ENCODE measurements around the gene HNRNPC. TPM values are rescaled to one million over a fixed set of nuclear protein-coding genes. Genes with fewer than 3 reads are reported as not detected.

The HNRNPC gene
- total and polyA plus RNA-seq, 12 donors = 227 to 358 (median 269) TPM

DNA sequence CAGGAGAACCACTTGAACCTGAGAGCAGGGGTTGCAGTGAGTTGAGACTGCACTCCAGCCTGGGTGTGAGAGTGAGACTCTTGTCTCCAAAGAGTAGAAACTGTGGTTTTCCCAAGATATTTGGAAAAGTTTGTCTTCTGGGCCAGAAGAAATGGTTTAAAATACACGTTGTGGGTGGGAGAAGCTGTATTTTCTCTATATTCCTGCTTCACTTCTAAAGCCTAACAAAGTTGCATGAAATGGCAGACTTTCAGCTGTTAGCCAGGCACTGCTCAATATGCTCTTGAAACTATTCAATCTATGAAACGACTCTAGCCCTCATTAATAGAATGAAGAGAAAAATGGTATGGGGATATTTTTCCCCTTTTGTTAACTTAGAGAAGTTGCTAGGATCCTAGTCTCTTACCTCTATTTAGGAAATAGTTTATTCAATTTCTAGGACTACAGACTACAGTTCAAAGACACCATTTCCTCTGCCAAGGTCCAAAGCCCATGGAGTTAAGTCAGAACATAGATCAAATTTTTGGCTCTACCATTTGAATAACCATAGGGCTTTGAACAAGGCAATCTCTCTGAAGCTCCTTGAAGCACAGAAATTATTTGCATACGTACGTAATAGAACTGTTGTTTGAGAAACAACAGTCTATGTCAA, 64.1 kb downstream of the HNRNPC start:
- DNase-seq (no peak), ATAC-seq (no peak)
- H3K27me3 ChIP-seq = no peaks in the 10 kb centered on the region
- no peak overlapping the region for H3K27ac ChIP-seq
- TF ChIP-seq CTCF (IDR thresholded peaks at IDR 0.05) = no peak
- 80 to 88% methylated on average over 4 of the region's 4 CpGs for WGBS, 2 donors
- intact Hi-C loops (cut with DNase I) = no loop called here
- H3K4me1 ChIP-seq = peaks cover 0 to 4% (median 0%) of the 10 kb centered on the region in 9 donors
- H3K36me3 ChIP-seq = peaks cover 0 to 80% (median 28%) of the 10 kb centered on the region in 9 donors
- H3K4me3 ChIP-seq = no peak overlapping the region
- H3K9me3 ChIP-seq = no peaks in the 10 kb centered on the region

- 88 to 91% methylated on average over 8 of the region's 8 CpGs for WGBS, 2 donors
- intact Hi-C loops (cut with DNase I) = no loop called here
- Histone ChIP-seq H3K27me3 (no peaks in the 10 kb centered on the region), H3K36me3 (peaks cover 0 to 73% (median 20%) of the 10 kb centered on the region in 9 donors), H3K4me1 (peaks cover 0 to 4% (median 0%) of the 10 kb centered on the region in 9 donors), H3K9me3 (no peaks in the 10 kb centered on the region), H3K4me3 (no peak overlapping the region), H3K27ac (no peak overlapping the region)
- ATAC-seq (peak in 2 of 8 donors; percentile 9 to 32), DNase-seq (no peak)
- no peak for TF ChIP-seq CTCF (IDR thresholded peaks at IDR 0.05)
These were observed 64.8 kb downstream of the HNRNPC start for GRCh38 chr14:21204167-21205025.

DNA sequence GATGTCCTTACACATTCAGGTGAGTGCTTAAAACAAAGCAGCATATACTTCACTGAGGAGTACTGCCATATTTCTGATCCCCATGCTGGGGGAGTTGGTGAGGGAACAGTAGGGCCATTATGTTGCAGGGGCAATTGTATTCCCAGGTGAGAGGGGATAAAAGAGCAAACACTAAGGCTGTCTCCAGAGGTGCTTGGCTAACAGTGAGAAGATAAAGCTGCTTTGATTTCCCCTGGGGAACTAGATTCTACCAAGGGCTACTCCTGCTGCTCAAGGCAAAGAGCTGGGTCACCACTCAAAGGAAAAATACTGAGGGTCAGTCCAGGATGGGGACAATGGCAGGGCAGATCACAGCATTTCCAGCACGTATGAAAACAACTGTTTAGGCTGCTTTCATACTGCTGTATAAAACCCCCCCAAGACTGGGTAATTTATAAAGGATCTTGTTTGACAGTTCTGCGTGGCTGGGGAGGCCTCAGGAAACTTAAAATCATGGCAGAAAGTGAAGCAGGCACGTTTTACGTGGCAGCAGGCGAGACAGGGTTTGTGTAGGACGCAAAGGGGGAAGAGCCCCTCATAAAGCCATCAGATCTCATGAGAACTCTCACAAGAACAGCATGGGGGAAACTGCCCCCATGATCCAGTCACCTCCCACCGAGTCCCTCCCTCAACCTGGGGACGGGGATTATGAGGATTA, 65.6 kb downstream of the HNRNPC start:
- Histone ChIP-seq H3K27ac (no peak overlapping the region), H3K9me3 (no peaks in the 10 kb centered on the region), H3K4me3 (no peak overlapping the region), H3K27me3 (no peaks in the 10 kb centered on the region), H3K36me3 (peaks cover 0 to 65% (median 13%) of the 10 kb centered on the region in 9 donors), H3K4me1 (peaks cover 0 to 4% (median 0%) of the 10 kb centered on the region in 9 donors)
- intact Hi-C loops (cut with DNase I) = no loop called here
- no peak for TF ChIP-seq CTCF (IDR thresholded peaks at IDR 0.05)
- peak in 2 of 8 donors; percentile 6 to 38 for ATAC-seq
- DNase-seq = no peak
- 79 to 80% methylated on average over 8 of the region's 8 CpGs for WGBS, 2 donors
